Glutamatergic neuron (in vitro differentiated cells): ENCODE data around the gene GAA. TPM values are rescaled to one million over a fixed set of nuclear protein-coding genes. Genes with fewer than 3 reads are reported as not detected.

Experiments
- DNase-seq: peaks from one replicate; pipeline ENCODE4 v3.0.0; 2022
- H3K27ac Mint-ChIP-seq: one replicate; pipeline ENCODE4 v1.8.0; 2020; ENCODE audit warnings: mild to moderate bottlenecking, mixed read lengths, inconsistent platforms; ENCODE audit not compliant: unreplicated experiment
- H3K27me3 Mint-ChIP-seq: one replicate; pipeline ENCODE4 v1.8.0; 2020; ENCODE audit warnings: mild to moderate bottlenecking, moderate library complexity, mixed read lengths, inconsistent platforms; ENCODE audit not compliant: unreplicated experiment
- H3K36me3 Mint-ChIP-seq: one replicate; pipeline ENCODE4 v1.8.0; 2020; ENCODE audit warnings: mild to moderate bottlenecking, mixed read lengths, inconsistent platforms; ENCODE audit not compliant: unreplicated experiment
- H3K4me1 Mint-ChIP-seq: one replicate; pipeline ENCODE4 v1.8.0; 2020; ENCODE audit warnings: mild to moderate bottlenecking, low read depth, mixed read lengths, inconsistent platforms; ENCODE audit not compliant: unreplicated experiment
- H3K4me3 Mint-ChIP-seq: one replicate; pipeline ENCODE4 v1.8.0; 2020; ENCODE audit warnings: mild to moderate bottlenecking, mixed read lengths, inconsistent platforms; ENCODE audit not compliant: unreplicated experiment
- H3K9me3 Mint-ChIP-seq: one replicate; pipeline ENCODE4 v1.8.0; 2020; ENCODE audit warnings: mild to moderate bottlenecking, moderate library complexity, mixed read lengths, inconsistent platforms; ENCODE audit not compliant: unreplicated experiment
- CTCF ChIP-seq: fragments of 200-600 bp; sonication (generic); IDR thresholded peaks from one replicate; pipeline ENCODE4 v1.5.0; 2021; ENCODE audit not compliant: partially characterized antibody, unreplicated experiment
- total RNA-seq: library from RNA; stranded (reverse); fragmentation: NEBNext Ultra II Directional; extraction: Animal tissue kit (Norgen Biotek cat#: 25700); gene quantifications from one replicate; pipeline ENCODE4 v1.2.1, GENCODE V29; 2021; ENCODE audit not compliant: unreplicated experiment

GAA gene
- total RNA-seq, 1 donor from 2014 or later, result 384 TPM

GRCh38 chr17:80142929-80143328 is 41.5 kb downstream of the GAA start:
- TF ChIP-seq CTCF, result no peak
- H3K36me3 Mint-ChIP-seq, result no peaks in the 10 kb centered on the region
- no peak overlapping the region for H3K27ac Mint-ChIP-seq
- no peak for DNase-seq
- no peak overlapping the region for H3K4me3 Mint-ChIP-seq
- peaks cover 14% of the 10 kb centered on the region for H3K4me1 Mint-ChIP-seq
- H3K9me3 Mint-ChIP-seq, result peaks cover 12% of the 10 kb centered on the region
- peaks cover 12% of the 10 kb centered on the region for H3K27me3 Mint-ChIP-seq

GRCh38 chr17:80145076-80146075 is 44.0 kb downstream of the GAA start:
- DNase-seq, result no peak
- peak overlapping the region; percentile 91 for H3K27ac Mint-ChIP-seq
- peak overlapping the region; percentile 93 for H3K4me3 Mint-ChIP-seq
- H3K9me3 Mint-ChIP-seq, result peaks cover 19% of the 10 kb centered on the region
- H3K36me3 Mint-ChIP-seq, result no peaks in the 10 kb centered on the region
- no peak for TF ChIP-seq CTCF
- H3K27me3 Mint-ChIP-seq, result peaks cover 17% of the 10 kb centered on the region
- peaks cover 17% of the 10 kb centered on the region for H3K4me1 Mint-ChIP-seq

GRCh38 chr17:80146121-80147034 is 45.0 kb downstream of the GAA start:
- TF ChIP-seq CTCF, result no peak
- no peak for DNase-seq
- Mint-ChIP-seq H3K27me3 (peaks cover 18% of the 10 kb centered on the region), H3K4me3 (peak overlapping the region; percentile 93), H3K4me1 (peaks cover 17% of the 10 kb centered on the region), H3K27ac (peak overlapping the region; percentile 93), H3K36me3 (no peaks in the 10 kb centered on the region), H3K9me3 (peaks cover 19% of the 10 kb centered on the region)

GRCh38 chr17:80147035-80147822 is 45.8 kb downstream of the GAA start, which contains the start of gene EIF4A3:
TSS of gene EIF4A3 (minus strand) at chr17:80147128. CDS start at chr17:80146961, 167 bp downstream.
- Mint-ChIP-seq H3K27me3 (peaks cover 18% of the 10 kb centered on the region), H3K36me3 (no peaks in the 10 kb centered on the region), H3K4me3 (peak within 1 kb of the TSS; percentile 93), H3K4me1 (peaks cover 18% of the 10 kb centered on the region), H3K9me3 (peaks cover 19% of the 10 kb centered on the region), H3K27ac (peak within 1 kb of the TSS; percentile 93)
- TF ChIP-seq CTCF, result no peak
- DNase-seq, result peak; percentile 98
